Stimulated activated CD4-positive, alpha-beta T cell treated with anti-CD3 and anti-CD28 coated beads, TNF-alpha, amount 100 ng/mL, for 1 hour (primary cell): ENCODE results near the gene GSTT4.
"Not testable (repeated sequence)": the region's sequence is repeated elsewhere in the genome, so short reads cannot be mapped to it uniquely, and the experiment has no call there.

Experiments
- DNase-seq, 3 donors: peaks; one replicate each; pipeline ENCODE4 v3.0.0-alpha.2; 2020; ENCODE audit warnings: low read depth in 3 of 3, low spot score in 1 of 3

The GSTT4 gene

GRCh38 chr22:23954193-23954990, 50.9 kb downstream of the GSTT4 start:
- not testable (repeated sequence) for DNase-seq

GRCh38 chr22:23953485-23953884, 51.8 kb downstream of the GSTT4 start:
- not testable (repeated sequence) for DNase-seq

GRCh38 chr22:23952794-23953405, 52.4 kb downstream of the GSTT4 start:
- not testable (repeated sequence) for DNase-seq

- DNase-seq = not testable (repeated sequence)
Measured at GRCh38 chr22:23951383-23951782, 53.9 kb downstream of the GSTT4 start.

- not testable (repeated sequence) for DNase-seq
Measured at GRCh38 chr22:23949764-23950163, 55.5 kb downstream of the GSTT4 start.
